Mucosa of descending colon (tissue), 3 donors: ENCODE results near the gene SLC5A2. TPM values are rescaled to one million over a fixed set of nuclear protein-coding genes. Genes with fewer than 3 reads are reported as not detected.

Source experiments
- ATAC-seq: fragments of 200-7000 bp; cut with Tn5 transposase; one replicate; pipeline ENCODE4 v1.9.1; 2020; ENCODE audit warnings: mild to moderate bottlenecking, moderate library complexity
- DNase-seq, 3 donors: peaks; one replicate each; pipeline ENCODE4 v3.0.0-alpha.2; 2020
- H3K36me3 ChIP-seq: fragments of 200-600 bp; one replicate; pipeline ENCODE4 v1.8.0; 2021; ENCODE audit warnings: low read depth, mild to moderate bottlenecking
- H3K4me1 ChIP-seq: fragments of 200-600 bp; one replicate; pipeline ENCODE4 v1.8.0; 2021; ENCODE audit warnings: low read depth, mild to moderate bottlenecking
- H3K4me3 ChIP-seq: fragments of 200-600 bp; one replicate; pipeline ENCODE4 v1.8.0; 2021; ENCODE audit warnings: mild to moderate bottlenecking
- H3K9me3 ChIP-seq: fragments of 200-600 bp; one replicate; pipeline ENCODE4 v1.8.0; 2021; ENCODE audit warnings: mild to moderate bottlenecking
- CTCF ChIP-seq: fragments of 200-600 bp; IDR thresholded peaks from one replicate; pipeline ENCODE4 v1.8.0; 2022; ENCODE audit warnings: antibody characterized with exemption, mild to moderate bottlenecking
- intact Hi-C, 2 donors: fragments of 100-400 bp; cut with DNase I in 1 of 2; cut with micrococcal nuclease in 1 of 2; formaldehyde crosslinking; loops; one replicate each; pipeline versions ENCODE4 v1.11.0 to v1.11.1; 2022; cut with DNase I, micrococcal nuclease
- total RNA-seq, 3 donors: library from RNA; stranded (reverse); fragmentation: NEBNext Ultra II Directional in 2 of 3; extraction: Animal tissue kit (Norgen Biotek cat#: 25700) in 2 of 3; gene quantifications; one replicate each; pipeline versions ENCODE4 v1.2.1 to v1.2.4, GENCODE V29; 2021 to 2023
- donor health status: DM: no; HTN: no; CAD: no; lungs with moderate emphysema.
- donor health status: DM: no; HTN: no; CAD: no.
- donor health status: DM: no; HTN: yes; CAD: no.

The SLC5A2 gene
- total RNA-seq, 3 donors from 2014 or later, result 0.47 to 0.70 TPM; not detected in 1

- no peaks in the 10 kb centered on the region for H3K36me3 ChIP-seq
- no peaks in the 10 kb centered on the region for H3K9me3 ChIP-seq
- no peak overlapping the region for H3K4me3 ChIP-seq
- intact Hi-C loops, result no loop called here
- DNase-seq (peak in 1 of 3 donors; percentile 27), ATAC-seq (no peak)
- H3K4me1 ChIP-seq, result peaks cover 21% of the 10 kb centered on the region
- no peak for TF ChIP-seq CTCF
Measured at GRCh38 chr16:31474773-31475738, 7.9 kb upstream of the SLC5A2 start.

GRCh38 chr16:31475946-31476302 is 7.0 kb upstream of the SLC5A2 start:
- peaks cover 25% of the 10 kb centered on the region for H3K4me1 ChIP-seq
- H3K9me3 ChIP-seq, result no peaks in the 10 kb centered on the region
- DNase-seq (peak; percentile 70 to 80 (median 70)), ATAC-seq (no peak)
- intact Hi-C loops, result no loop called here
- no peak overlapping the region for H3K4me3 ChIP-seq
- H3K36me3 ChIP-seq, result no peaks in the 10 kb centered on the region
- TF ChIP-seq CTCF, result no peak

- H3K4me3 ChIP-seq, result peak overlapping the region; percentile 11
- peak; percentile 84 for ATAC-seq
- no peaks in the 10 kb centered on the region for H3K9me3 ChIP-seq
- intact Hi-C loops, result no loop called here
- no peak for TF ChIP-seq CTCF
- H3K36me3 ChIP-seq, result no peaks in the 10 kb centered on the region
- peaks cover 21% of the 10 kb centered on the region for H3K4me1 ChIP-seq
- peak; percentile 96 to 98 (median 97) for DNase-seq
Measured at GRCh38 chr16:31476303-31477219, 6.4 kb upstream of the SLC5A2 start.

- Histone ChIP-seq H3K4me3 (peak overlapping the region; percentile 16), H3K36me3 (no peaks in the 10 kb centered on the region), H3K4me1 (peaks cover 19% of the 10 kb centered on the region), H3K9me3 (no peaks in the 10 kb centered on the region)
- peak; percentile 92 to 93 (median 93) for DNase-seq
- intact Hi-C loops, result no loop called here
- no peak for TF ChIP-seq CTCF
- ATAC-seq, result peak; percentile 77
Measured at GRCh38 chr16:31477220-31478216, 5.4 kb upstream of the SLC5A2 start.

GRCh38 chr16:31478956-31479355 is 4.0 kb upstream of the SLC5A2 start:
- Histone ChIP-seq H3K9me3 (no peaks in the 10 kb centered on the region), H3K4me3 (no peak overlapping the region), H3K4me1 (peaks cover 19% of the 10 kb centered on the region), H3K36me3 (no peaks in the 10 kb centered on the region)
- DNase-seq, result peak in 1 of 3 donors; percentile 30
- intact Hi-C loops, result no loop called here
- no peak for ATAC-seq
- no peak for TF ChIP-seq CTCF
